DMS153 treated with DMSO at 0.1 percent for 48 hours (cell line): ENCODE data around the gene ACP4.
"Not testable (repeated sequence)": the region's sequence is repeated elsewhere in the genome, so short reads cannot be mapped to it uniquely, and the experiment has no call there.

Source experiments
- DNase-seq: peaks from one replicate; lab custom pipeline; 2025; ENCODE audit not compliant: unreplicated experiment; lab: John Stamatoyannopoulos, UW

ACP4 gene, protein sequence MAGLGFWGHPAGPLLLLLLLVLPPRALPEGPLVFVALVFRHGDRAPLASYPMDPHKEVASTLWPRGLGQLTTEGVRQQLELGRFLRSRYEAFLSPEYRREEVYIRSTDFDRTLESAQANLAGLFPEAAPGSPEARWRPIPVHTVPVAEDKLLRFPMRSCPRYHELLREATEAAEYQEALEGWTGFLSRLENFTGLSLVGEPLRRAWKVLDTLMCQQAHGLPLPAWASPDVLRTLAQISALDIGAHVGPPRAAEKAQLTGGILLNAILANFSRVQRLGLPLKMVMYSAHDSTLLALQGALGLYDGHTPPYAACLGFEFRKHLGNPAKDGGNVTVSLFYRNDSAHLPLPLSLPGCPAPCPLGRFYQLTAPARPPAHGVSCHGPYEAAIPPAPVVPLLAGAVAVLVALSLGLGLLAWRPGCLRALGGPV

DNA sequence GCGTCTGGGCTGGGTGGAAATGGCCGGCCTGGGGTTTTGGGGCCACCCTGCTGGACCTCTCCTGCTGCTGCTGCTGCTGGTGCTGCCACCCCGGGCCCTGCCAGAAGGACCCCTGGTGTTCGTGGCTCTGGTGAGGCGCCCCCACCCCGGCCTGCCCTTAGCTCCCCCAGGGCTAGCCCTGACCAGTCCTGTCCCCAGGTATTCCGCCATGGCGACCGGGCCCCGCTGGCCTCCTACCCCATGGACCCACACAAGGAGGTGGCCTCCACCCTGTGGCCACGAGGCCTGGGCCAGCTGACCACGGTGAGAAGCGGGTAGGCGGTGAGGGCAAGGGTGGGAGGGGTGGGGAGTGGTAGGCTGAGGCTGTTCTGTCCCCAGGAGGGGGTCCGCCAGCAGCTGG lies at the start of gene ACP4:
ACP4 (plus strand) TSS at position 20 of the 400 bp plus-strand sequence; CDS start at position 20, 0 bp downstream.
- DNase-seq, result no peak

DNA sequence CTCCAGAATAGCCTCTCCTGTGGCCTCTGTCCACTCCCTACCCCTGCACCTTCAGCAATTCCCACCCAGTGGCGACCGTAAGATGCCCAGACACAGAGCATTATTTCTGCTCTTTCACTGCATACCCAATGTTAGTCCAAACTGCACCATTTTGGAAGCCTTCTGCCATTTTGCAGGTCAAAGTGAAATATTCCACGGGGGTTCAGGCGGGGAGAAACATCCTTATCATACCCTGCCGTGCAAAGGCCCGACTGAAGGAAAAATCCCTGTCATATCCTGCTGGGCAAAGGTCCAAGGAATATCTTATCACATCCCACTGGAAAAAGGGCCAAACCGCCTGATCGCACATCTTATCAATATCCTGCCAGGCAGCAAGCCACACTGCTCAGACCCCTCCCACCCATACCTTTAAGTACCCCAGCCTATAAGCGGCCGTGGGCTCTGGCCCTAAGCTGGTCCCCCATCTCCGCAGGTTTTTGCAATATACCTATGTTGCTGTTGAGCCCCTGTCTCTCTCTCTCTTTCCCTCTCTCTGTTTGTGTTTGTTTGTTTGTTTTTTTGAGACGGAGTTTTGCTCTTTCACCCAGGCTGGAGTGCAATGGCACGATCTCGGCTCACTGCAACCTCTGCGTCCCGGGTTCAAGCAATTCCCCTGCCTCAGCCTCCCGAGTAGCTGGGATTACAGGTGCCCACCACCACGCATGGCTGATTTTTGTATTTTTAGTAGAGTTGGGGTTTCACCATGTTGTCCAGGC lies 48.9 kb upstream of the ACP4 start:
- DNase-seq, result no peak

DNA sequence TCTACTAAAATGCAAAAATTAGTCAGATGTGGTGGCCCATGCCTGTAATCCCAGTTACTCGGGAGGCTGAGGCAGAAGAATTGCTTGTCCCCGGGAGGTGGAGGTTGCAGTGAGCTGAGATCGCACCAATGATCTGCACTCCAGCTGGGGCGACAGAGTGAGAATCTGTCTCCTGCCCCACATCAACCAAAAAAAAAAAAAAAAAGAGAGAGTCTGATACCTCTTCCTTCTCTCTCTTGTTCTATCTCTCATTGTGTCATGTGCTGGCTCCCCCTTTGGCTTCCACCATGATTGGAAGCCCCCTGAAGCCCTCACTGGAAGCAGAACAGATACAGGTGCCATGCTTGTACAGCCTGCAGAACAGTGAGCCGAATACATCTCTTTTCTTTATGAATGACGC lies 46.7 kb upstream of the ACP4 start:
- DNase-seq, result no peak

DNA sequence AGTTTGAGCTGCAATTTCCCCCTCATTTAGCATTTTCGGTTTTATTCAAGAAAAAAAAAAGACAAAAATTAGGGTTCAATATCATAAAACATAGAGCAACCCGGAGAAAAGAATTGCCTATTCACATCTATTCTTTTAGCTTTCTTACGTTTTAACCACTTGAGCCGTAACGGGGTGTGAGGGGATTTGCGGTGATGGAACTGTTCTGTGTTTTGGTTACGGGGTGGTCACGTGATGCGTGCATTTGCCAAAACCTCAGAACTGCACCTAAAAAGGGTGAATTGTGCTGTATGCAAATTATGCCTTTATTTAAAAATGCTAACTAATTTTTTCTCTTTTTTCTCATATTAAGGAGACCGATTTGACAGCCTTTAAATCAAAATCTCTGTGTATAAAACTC lies 45.0 kb upstream of the ACP4 start:
- no peak for DNase-seq

DNA sequence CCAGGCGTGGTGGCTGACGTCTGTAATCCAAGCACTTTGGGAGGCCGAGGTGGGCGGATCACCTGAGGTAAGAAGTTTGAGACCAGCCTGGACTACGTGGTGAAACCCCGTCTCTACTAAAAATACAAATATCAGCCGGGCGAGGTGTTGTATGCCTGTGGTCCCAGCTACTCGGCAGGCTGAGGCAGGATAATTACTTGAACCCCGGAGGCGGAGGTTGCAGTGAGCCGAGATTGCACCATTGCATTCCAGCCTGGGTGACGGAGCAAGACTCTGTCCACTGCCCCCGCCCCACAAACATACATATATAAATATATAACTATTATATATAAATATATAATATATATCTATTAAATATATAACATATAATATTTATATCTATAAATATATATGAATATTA lies 43.1 kb upstream of the ACP4 start:
- not testable (repeated sequence) for DNase-seq

DNA sequence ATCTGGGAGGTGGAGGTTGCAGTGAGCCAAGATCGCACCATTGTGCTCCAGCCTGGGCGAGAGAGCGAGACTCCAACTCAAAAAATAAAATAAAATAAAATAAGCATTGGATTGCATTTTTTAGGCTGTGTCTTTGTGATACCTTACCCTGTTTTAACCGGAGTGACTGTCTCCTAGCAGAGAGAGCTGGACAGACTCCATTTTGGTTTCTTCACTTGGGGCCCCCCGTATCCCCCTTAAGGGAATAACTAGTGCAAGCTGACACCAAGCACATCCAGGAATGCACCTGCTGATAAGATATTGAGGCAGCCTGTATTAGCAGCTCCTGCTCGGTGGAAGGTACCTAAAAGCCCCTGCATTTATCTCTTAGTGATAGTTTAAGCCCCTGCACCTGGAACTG lies 40.7 kb upstream of the ACP4 start:
- no peak for DNase-seq

DNA sequence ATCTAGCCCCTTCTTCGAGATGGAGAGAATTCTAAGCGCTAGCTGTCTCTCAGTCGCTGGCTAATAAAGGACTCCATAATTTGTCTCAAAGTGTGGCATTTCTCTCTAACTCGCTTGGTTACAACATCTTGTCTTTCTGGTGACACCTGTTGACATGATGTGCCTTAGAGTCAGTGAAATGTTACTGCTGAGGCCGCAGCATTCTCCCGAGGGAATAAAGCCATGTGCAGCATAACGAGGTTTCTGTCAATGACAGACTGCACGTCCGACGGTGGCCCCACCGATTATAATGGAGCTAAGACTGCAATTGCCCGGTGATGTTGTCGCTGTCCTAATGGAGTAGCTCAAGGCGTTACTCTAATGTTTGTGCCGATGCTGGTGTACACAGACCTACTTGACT lies 40.2 kb upstream of the ACP4 start:
- DNase-seq, result no peak

DNA sequence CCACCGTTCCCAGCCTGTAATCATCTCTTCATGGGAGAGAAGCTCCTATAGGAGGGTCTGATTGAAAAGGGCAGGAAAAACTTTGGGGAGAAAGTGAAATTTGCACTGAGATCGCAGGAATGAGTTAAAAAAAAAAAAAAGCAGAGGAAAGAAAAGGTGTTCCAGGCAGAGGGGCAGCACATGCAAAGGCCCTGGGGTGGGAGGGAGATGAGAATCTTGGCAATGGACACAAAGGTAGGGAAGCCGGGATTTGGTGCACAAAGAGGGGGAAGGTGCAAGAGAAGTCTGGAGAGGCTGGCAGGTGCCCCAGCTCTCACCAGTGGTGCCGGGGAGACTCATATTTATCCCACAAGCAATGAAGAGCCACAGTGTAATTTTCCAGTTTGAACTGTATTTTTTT lies 36.3 kb upstream of the ACP4 start:
- DNase-seq, result no peak

DNA sequence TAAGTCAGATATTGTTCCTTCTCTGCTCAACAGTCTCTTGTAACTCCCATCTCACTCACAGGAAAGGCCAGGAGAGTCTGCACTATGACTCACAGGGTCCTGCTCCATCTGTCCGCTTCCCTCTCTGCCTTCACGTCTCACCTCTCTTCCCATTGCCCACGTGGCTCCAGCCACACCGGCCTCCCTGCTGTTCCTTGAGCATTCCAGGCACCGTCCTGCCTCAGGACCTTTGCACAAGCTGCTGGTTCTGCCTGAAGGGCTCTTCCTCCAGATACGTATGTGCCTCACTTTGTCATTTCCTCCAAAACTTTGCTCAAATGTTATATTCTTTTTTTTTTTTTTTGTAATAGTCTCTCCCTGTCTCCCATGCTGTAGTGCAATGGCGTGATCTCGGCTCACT lies 34.0 kb upstream of the ACP4 start:
- DNase-seq, result not testable (repeated sequence)

DNA sequence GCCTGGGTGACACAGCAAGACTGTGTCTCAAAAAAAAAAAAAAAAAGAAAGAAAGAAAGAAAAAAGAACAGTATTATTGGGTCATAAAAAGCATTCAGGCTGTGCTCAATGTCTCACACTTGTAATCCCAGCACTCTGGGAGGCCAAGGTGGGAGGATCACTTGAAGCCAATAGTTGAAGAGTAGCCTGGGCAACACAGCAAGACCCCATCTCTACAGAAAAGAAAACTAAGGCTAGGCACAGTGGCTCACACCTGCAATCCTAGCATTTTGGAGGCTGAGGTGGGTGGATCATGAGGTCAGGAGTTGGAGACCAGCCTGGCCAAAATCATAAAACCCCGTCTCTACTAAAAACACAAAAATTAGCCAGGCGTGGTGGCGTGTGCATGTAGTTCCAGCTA lies 32.6 kb upstream of the ACP4 start:
- DNase-seq, result not testable (repeated sequence)

DNA sequence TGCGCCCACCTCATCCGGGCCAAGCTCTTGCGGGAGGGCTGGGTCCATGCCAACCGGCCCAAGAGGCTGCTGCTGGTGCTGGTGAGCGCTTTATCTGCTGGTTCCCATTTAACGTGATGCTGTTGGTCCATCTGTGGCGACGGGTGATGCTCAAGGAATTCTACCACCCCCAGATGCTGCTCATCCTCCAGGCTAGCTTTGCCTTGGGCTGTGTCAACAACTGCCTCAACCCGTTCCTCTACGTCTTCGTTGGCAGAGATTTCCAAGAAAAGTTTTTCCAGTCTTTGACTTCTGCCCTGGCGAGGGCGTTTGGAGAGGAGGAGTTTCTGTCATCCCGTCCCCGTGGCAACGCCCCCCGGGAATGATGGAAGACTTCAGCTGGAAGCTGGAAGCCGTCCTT lies 31.1 kb upstream of the ACP4 start:
- DNase-seq, result not testable (repeated sequence)

DNA sequence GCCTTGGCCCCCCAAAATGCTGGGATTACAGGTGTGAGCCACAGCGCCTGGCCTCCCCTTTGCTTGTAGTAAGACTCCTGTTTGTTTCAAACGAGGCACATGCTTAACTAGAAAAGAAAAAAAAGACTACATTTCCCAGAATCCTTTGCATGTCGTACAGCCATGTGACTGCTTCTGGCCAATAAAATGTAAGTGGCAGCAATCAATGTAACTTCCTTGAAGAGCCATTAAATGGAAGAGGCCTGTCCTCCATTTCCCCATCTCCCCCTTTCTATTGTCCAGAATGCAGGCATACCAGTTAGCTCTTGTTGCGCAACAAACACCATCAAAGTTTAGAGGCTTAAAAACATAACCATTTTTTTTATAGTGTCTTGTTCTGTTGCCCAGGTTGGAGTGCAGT lies 30.3 kb upstream of the ACP4 start:
- no peak for DNase-seq

DNA sequence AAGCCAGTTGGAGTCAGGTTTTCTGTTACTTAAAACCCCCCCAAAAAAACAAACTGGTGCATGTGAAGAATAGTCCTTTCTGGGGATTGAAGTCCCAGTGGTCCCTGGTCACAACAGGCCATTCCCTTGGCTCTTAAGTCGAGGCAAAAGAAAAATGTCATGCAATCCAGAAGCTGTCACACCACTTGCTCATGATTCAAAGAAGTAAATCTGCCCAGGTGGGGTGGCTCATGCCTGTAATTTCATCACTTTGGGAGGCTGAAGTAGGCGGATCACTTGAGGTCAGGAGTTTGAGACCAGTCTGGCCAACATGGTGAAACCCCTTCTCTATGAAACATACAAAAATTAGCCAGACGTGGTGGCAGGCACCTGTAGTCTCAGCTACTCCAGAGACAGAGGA lies 28.7 kb upstream of the ACP4 start:
- DNase-seq, result not testable (repeated sequence)

DNA sequence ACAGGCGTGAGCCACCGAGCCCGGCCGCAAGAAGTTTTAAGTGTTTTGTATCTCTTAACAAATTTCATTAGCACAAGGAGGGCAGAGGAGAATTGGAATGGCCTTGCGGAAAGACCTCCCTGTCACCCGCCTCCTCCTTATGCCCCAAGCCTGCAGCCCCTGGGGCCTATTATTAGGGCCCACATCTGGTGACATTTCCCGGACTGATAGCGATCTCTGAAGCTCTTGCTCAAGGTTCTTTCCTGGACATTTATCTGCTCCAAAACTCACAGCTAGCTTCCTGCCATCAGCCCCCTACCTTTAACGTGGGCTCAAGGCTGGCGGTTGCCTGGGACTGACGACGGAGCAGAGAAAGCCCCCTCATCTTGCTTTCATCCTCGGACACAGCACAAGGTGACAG lies 26.7 kb upstream of the ACP4 start:
- DNase-seq, result not testable (repeated sequence)

DNA sequence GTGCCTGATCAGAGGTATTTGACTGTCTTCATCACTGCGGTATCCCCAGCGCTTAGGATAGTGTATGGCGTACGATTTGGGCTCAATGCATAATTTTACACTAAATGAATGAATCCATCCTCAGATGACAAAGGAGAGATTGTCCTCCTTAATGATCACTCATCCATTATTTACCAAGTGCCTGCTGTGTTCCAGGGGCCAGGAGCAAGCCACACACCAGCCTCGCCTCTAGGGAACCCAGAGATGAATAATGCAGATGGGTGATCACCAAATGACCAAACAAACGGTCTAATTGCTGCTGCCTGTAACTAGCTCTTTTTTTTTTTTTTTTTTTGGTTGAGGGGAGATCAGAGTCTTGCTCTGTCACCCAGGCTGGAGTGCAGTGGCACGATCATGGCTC lies 25.8 kb upstream of the ACP4 start:
- no peak for DNase-seq

DNA sequence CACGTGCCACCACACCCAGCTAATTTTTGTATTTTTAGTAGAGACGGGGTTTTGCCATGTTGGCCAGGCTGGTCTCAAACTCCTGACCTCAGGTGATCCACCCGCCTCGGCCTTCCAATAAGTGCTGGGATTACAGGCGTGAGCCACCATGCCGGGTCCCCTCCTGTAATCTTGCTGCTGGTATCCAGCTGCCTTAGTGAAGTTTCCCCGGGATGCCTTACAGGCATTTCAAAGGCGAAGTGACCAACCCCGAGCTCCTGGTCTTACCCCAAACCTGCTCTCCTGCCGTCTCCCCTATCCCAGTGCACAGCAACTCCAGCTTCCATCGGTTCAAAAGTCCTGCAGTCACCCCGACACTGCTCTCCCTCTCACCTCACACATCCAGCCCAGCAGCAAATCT lies 23.5 kb upstream of the ACP4 start:
- not testable (repeated sequence) for DNase-seq

DNA sequence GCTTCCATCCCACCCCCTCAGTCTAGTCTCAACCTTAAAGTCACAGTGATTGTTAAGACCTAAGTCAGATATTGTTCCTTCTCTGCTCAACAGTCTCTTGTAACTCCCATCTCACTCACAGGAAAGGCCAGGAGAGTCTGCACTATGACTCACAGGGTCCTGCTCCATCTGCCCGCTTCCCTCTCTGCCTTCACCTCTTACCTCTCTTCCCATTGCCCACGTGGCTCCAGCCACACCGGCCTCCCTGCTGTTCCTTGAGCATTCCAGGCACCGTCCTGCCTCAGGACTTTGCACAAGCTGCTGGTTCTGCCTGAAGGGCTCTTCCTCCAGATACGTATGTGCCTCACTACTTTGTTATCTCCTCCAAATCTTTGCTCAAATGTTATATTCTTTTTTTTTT lies 23.0 kb upstream of the ACP4 start:
- DNase-seq, result not testable (repeated sequence)

DNA sequence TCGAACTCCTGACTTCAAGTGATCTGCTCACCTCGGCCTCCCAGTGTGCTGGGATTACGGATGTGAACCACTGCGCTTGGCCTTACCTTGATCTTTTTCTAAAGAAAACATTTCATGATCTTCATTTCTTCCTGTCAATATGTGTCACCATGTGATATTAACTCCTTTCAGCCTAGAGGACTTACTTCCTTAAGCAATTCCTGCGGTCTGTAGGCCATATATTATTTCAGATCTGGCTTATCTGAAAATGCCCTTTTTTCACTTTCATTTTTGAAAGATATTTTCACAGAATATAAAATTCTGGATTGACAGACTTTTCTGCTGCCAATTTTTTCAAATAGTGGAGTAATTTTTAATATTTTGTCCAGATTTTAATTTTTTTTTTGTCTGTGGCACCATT lies 21.9 kb upstream of the ACP4 start:
- no peak for DNase-seq

DNA sequence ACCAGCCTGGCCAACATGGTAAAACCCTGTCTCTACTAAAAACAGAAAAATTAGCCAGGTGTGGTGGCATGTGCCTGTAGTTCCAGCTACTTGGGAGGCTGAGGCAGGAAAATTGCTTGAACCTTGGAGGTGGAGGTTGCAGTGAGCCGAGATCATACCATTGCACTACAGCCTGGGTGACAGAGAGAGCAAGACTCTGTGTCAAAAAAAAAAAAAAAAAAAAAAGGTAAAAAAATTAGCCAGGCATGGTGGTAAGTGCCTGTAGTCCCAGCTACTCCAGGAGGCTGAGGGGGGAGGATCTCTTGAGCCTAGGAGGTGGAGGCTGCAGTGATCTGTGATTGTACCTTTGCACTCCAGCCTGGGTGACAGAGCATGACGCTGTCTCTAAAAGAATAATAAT lies 20.1 kb upstream of the ACP4 start, which contains the start of gene GPR32:
GPR32 (plus strand) TSS at position 301 of the 400 bp plus-strand sequence. CDS start 137 bp downstream, outside the sequence.
- DNase-seq, result not testable (repeated sequence)

DNA sequence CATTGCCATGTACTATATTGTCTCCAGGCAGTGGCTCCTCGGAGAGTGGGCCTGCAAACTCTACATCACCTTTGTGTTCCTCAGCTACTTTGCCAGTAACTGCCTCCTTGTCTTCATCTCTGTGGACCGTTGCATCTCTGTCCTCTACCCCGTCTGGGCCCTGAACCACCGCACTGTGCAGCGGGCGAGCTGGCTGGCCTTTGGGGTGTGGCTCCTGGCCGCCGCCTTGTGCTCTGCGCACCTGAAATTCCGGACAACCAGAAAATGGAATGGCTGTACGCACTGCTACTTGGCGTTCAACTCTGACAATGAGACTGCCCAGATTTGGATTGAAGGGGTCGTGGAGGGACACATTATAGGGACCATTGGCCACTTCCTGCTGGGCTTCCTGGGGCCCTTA lies 19.3 kb upstream of the ACP4 start:
- DNase-seq, result no peak

DNA sequence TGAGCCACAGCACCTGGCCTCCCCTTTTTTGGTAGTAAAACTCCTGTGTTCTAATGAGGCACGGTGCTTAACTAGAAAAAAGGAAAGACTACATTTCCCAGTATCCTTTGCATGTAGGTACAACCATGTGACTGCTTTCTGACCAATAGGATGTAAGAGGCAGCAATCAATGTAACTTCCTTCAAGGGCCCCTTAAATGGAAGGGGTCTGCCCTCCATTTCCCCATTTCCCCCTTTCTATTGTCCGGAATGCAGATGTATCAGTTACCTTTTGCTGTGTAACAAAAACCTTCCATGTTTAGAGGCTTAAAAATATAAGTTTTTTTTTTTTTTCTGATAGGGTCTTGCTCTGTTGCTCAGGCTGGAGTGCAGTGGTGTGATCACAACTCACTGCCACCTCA lies 17.7 kb upstream of the ACP4 start:
- DNase-seq, result no peak

DNA sequence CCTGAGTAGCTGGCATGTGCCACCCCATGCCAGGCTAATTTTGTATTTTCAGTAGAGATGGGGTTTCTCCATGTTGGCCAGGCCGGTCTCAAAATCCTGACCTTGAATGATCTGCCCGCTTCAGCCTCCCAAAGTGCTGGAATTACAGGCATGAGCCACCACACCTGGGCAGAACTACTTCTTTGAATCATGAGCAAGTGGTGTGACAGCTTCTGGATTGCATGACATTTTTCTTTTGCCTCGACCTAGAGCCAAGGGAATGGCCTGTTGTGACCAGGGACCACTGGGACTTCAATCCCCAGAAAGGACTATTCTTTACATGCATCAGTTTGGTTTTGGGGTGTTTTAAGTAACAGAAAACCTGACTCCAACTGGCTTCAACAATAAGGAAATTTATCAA lies 17.3 kb upstream of the ACP4 start:
- not testable (repeated sequence) for DNase-seq
